Right lobe of liver (tissue), 6 donors: Measurements from ENCODE around the gene NIPSNAP2. TPM values are rescaled to one million over a fixed set of nuclear protein-coding genes. Genes with fewer than 3 reads are reported as not detected.

Experiments
- ATAC-seq, 4 donors: fragments of 200-7000 bp; cut with Tn5 transposase; one replicate each; pipeline ENCODE4 v1.9.1; 2020; ENCODE audit warnings: mild to moderate bottlenecking in 4 of 4, moderate library complexity in 4 of 4
- DNase-seq, 3 donors: peaks; one replicate each; pipeline ENCODE4 v3.0.0-alpha.2; 2020
- H3K27ac ChIP-seq, 3 donors: fragments of 200-600 bp; one replicate each; pipeline ENCODE4 v1.8.0; 2022
- H3K27me3 ChIP-seq, 2 donors: fragments of 200-600 bp; one replicate each; pipeline ENCODE4 v1.8.0; 2022
- H3K36me3 ChIP-seq, 4 donors: fragments of 200-600 bp; sonication (generic) in 1 of 4; one replicate each; pipeline versions ENCODE4 v1.5.1 to v1.8.0; 2017 to 2022; ENCODE audit warnings: control low read depth in 1 of 4
- H3K4me1 ChIP-seq, 4 donors: fragments of 200-600 bp; sonication (generic) in 1 of 4; one replicate each; pipeline versions ENCODE4 v1.5.1 to v1.8.0; 2017 to 2022; ENCODE audit warnings: control low read depth in 1 of 4
- H3K4me3 ChIP-seq, 3 donors: fragments of 200-600 bp; one replicate each; pipeline ENCODE4 v1.8.0; 2022
- H3K9me3 ChIP-seq, 4 donors: fragments of 200-600 bp; sonication (generic) in 1 of 4; one replicate each; pipeline versions ENCODE4 v1.5.1 to v1.8.0; 2017 to 2022; ENCODE audit warnings: control low read depth in 1 of 4
- CTCF ChIP-seq, 4 donors: fragments of 200-600 bp in 3 of 4; fragments of 450-650 bp in 1 of 4; IDR thresholded peaks; one replicate each; pipeline versions ENCODE4 v1.5.1 to v1.8.0; 2016 to 2022; ENCODE audit warnings: antibody characterized with exemption in 4 of 4, mild to moderate bottlenecking in 2 of 4
- POLR2A ChIP-seq: fragments of 450-650 bp; IDR thresholded peaks from one replicate; pipeline ENCODE4 v1.6.1; 2017; ENCODE audit warnings: antibody characterized with exemption, mild to moderate bottlenecking
- WGBS: methylation state at CpG from one replicate; pipeline ENCODE4 v1.1.6; 2018; ENCODE audit warnings: low coverage, low lambda C conversion rate; ENCODE audit not compliant: insufficient coverage; ENCODE audit errors: missing lambda C conversion rate; 5-methylcytosine and 5-hydroxymethylcytosine counted together
- intact Hi-C, 2 donors: fragments of 100-400 bp; cut with DNase I; formaldehyde crosslinking; loops; one replicate each; pipeline versions ENCODE4 v1.11.2 to v1.14.1; 2022
- total RNA-seq, 6 experiments: library from RNA; depleted of rRNA in 2 of 6; stranded (reverse); fragments of >200 nt in 2 of 6; fragmentation: NEBNext Ultra II Directional in 3 of 6; extraction: Animal tissue kit (Norgen Biotek cat#: 25700) in 3 of 6; gene quantifications; one replicate each; pipeline versions ENCODE4 v1.1.0 to v1.2.4, GENCODE V29; 2016 to 2023
- donor health status: DM: no; HTN: yes; CAD: no.
- donor health status: DM: no; HTN: no; CAD: no.
- donor health status: DM: no; HTN: no; CAD: no.
- donor health status: DM: no; HTN: yes; CAD: no.
- donor health status: DM: no; HTN: yes; CAD: no.

NIPSNAP2 gene
- total RNA-seq, 6 experiments from 2014 or later = 7.0 to 15.9 (median 10.3) TPM

DNA sequence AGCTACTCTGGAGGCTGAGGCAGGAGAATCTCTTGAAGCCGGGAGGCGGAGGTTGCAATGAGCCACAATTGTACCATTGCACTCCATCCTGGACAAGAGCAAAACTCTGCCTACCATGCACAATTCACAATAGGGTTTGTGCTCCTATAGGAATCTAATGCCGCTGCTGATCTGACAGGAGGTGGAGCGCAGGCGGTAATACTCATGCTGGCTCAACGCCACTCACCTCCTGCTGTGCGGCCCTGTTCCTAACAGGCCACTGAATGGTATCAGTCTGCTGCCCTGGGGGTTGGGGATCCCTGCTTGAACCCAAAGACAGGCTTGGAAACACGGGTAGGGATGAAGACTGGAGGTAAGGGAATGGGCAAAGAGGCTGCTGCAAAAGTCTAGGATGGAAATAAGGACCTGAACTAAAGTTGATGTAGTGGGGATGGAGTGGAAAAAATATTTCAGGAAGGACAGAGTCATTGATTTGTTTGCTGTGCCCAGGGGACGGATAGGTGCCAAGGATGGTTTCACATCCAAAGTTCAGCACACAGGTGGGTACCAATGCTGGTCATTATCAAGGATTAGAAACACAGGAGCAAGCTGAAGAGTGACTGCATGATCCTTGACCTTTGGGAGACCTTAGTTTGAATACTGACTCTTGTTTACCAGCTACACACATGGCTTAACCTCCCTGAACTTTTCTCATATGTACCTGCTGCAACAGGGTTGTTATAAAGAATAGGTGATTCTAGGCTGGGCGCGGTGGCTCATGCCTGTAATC is 10.5 kb upstream of the NIPSNAP2 start:
- ATAC-seq (peak; percentile 17 to 79 (median 50)), DNase-seq (peak in 2 of 3 donors; percentile 53 to 65)
- peaks cover 0 to 29% (median 0%) of the 10 kb centered on the region in 4 donors for H3K4me1 ChIP-seq
- H3K27ac ChIP-seq = peak overlapping the region in 1 of 3 donors; percentile 75
- intact Hi-C loops = no loop called here
- H3K36me3 ChIP-seq = no peaks in the 10 kb centered on the region
- H3K9me3 ChIP-seq = no peaks in the 10 kb centered on the region
- WGBS = 57% methylated on average over 9 of the region's 11 CpGs
- no peak overlapping the region for H3K4me3 ChIP-seq
- no peak for TF ChIP-seq CTCF (IDR thresholded peaks at IDR 0.05)
- no peak for TF ChIP-seq POLR2A
- H3K27me3 ChIP-seq = no peaks in the 10 kb centered on the region

GRCh38 chr7:55957190-55957589 is 7.2 kb upstream of the NIPSNAP2 start:
- Histone ChIP-seq H3K36me3 (no peaks in the 10 kb centered on the region), H3K4me1 (peaks cover 0 to 29% (median 0%) of the 10 kb centered on the region in 4 donors), H3K27ac (no peak overlapping the region), H3K9me3 (no peaks in the 10 kb centered on the region), H3K27me3 (no peaks in the 10 kb centered on the region), H3K4me3 (no peak overlapping the region)
- DNase-seq (no peak), ATAC-seq (no peak)
- WGBS = 61% methylated on average over 4 of the region's 4 CpGs
- TF ChIP-seq POLR2A = no peak
- TF ChIP-seq CTCF (IDR thresholded peaks at IDR 0.05) = no peak
- intact Hi-C loops = no loop called here

- H3K9me3 ChIP-seq = no peaks in the 10 kb centered on the region
- H3K27ac ChIP-seq = no peak overlapping the region
- TF ChIP-seq CTCF (IDR thresholded peaks at IDR 0.05) (no peak), POLR2A (no peak)
- intact Hi-C loops = no loop called here
- H3K36me3 ChIP-seq = no peaks in the 10 kb centered on the region
- H3K4me1 ChIP-seq = peaks cover 0 to 25% (median 3%) of the 10 kb centered on the region in 4 donors
- no peaks in the 10 kb centered on the region for H3K27me3 ChIP-seq
- WGBS = 74% methylated on average over 2 of the region's 3 CpGs
- DNase-seq = no peak
- no peak for ATAC-seq
- H3K4me3 ChIP-seq = no peak overlapping the region
Observed at GRCh38 chr7:55962014-55962413, 2.4 kb upstream of the NIPSNAP2 start.

GRCh38 chr7:55963584-55964168 is 709 bp upstream of the NIPSNAP2 start:
- Histone ChIP-seq H3K27me3 (no peaks in the 10 kb centered on the region), H3K4me3 (peak overlapping the region; percentile 30 to 74 (median 39)), H3K36me3 (no peaks in the 10 kb centered on the region), H3K4me1 (peaks cover 0 to 27% (median 3%) of the 10 kb centered on the region in 4 donors), H3K27ac (peak overlapping the region; percentile 69 to 90 (median 82)), H3K9me3 (no peaks in the 10 kb centered on the region)
- intact Hi-C loops = no loop called here
- 76% methylated on average over 13 of the region's 15 CpGs for WGBS
- TF ChIP-seq POLR2A (no peak), CTCF (IDR thresholded peaks at IDR 0.05) (no peak)
- DNase-seq (peak in 1 of 3 donors; percentile 47), ATAC-seq (no peak)
